ENCODE results near the gene CSTPP1.

GRCh38 chr11:47021965-47022364 lies 85.4 kb downstream of the CSTPP1 start:
- TF ChIP-seq CTCF (IDR thresholded peaks at IDR 0.05) (no peak), EP300 (IDR thresholded peaks at IDR 0.05) (no peak)

All from stomach (tissue), 4 donors.